GM18867 (cell line): ENCODE measurements around the gene ATP5MC3.

ENCODE experiments used
- ATAC-seq: cut with Tn5 transposase; IDR thresholded peaks from one replicate; pipeline ENCODE4 v1.9.1; 2021; ENCODE audit warnings: mild to moderate bottlenecking, moderate library complexity; ENCODE audit not compliant: unreplicated experiment

The ATP5MC3 gene

DNA sequence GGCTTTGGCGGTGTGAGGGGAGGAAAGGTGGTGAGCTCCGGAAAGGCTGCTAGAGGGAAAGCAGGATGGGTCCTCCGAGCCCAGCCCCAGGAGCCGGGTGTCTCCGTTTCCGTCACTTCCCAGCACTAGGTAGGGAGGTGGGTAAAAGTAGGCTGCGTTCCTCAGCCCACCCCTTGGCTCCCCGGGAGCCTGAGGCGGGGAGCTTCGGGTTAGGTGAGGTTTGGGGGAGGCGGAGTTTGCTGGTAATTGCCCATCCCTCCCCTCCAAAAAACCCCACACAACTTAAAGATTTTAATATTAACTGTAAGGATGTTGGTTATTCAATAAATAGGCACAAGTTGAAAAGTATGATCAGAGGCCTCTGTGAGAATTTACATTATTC lies 13.0 kb downstream of the ATP5MC3 start:
- peak; percentile 30 for ATAC-seq

DNA sequence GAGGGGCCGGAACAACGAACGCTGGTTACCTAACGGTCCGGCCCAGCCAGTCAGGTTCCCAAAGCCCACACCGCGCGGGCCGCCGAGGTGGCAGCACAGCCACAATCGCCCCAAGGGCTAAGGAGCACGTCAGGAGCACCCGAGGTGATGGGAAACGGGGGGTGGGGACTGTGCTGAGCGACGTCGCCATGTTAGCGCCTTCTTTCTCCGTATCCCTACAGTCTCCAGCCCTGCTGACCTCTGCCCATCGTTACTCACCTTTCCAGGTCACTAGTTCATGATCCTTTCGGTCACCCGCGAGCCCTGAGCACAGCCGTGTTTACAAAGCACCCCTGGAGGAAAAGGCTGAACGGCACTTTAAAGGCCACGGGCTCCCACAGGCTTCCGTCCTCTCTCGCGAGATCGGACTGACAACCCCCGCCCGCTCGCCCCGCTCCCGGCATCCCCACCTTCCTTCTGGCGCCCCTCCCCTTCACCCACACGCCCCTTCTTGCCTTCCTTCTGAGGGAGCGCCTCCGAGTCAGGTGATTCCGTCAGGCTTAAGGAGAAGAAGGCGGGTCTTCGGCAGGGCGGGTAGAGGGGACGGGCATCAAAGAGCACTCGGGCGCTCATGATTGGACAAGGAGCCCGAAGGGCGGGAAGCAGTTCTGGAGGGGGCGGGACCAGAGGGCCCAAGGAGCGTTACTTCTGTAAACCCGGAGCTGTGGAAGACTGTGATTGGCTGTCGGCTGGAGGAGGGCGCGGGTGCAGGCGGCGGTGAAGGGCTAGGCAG lies 13.5 kb downstream of the ATP5MC3 start, which contains the start of gene ATF2:
Gene ATF2, minus strand, starts transcription at position 412 of the 772 bp plus-strand sequence. CDS start 31,760 bp downstream, outside the sequence.
- ATAC-seq = peak; percentile 95

DNA sequence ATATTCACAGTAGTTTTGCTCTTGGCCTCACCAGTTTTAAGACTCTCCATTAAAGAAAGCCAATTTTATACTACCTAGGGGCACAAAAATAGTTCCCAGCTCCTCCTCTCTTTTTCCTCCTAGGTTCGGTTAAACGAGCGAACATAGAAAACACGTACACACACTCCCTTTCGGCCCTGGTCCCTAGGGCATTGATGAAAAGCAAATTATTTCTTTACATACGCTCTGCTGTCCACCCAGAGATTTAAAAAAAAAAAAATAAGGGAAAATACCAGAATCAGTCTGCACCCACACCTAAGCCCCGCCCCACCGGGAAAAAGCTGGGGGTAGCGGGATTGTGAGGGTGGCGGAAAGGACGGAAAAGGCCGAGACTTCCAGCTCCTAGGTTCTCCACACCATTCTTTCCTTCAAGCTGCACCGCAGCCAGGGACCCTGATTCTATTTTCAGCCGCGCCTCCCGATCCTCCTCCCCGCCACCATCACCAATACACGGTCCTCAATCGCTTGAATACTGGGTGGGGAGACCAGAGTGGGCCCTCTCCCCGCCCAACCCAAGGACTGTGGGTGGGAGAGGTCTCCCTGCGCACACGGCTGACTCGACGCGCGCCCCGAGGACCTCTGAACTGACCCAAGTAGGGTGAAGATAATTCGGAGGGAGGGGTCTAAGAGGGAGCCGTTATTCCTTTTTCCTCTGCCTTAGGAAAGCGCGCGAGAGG lies 14.3 kb downstream of the ATP5MC3 start:
- ATAC-seq = peak; percentile 3

DNA sequence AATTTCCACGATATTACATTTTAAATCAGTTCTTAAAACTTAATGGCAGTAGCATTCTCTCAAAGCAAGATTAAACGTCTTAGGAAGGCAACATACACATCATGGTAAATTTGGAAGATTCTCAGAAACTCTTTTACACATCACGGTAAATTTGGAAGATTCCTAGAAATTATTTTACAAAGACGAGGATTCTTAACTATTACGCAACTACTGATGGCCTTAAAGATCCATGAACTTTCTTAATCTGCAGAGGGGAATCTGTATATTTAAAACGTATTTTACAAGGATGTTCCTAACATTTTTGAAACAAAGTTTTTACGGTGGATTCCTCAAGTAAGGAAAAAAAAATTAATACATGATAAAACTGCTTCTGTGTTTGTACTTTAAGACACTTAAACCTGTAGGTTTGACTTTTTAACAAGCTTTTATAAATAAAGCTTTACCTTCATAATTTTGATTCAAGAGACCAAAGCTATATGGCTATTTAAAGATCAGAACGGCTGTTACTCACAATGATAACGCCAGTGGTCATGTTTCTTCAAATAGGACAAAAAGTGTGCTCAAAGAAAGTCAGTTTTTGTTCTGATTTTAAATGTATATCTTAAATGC lies 15.2 kb downstream of the ATP5MC3 start:
- no peak for ATAC-seq

DNA sequence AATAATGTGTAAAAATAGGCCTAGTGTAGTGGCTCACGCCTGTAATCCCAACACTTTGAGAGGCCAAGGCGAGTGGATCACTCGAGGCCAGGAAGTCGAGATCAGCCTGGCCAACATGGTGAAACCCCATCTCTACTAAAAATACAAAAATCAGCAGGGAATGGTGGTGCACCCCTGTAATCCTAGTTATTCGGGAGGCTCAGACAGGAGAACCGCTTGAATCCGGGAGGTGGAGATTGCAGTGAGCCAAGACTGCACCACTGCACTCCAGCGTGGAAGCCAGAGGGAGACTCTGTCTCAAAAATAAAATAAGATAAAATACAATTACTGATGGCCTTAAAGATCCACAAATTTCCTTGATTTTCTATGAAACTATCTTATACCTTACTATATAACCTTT lies 17.3 kb downstream of the ATP5MC3 start:
- ATAC-seq = no peak

DNA sequence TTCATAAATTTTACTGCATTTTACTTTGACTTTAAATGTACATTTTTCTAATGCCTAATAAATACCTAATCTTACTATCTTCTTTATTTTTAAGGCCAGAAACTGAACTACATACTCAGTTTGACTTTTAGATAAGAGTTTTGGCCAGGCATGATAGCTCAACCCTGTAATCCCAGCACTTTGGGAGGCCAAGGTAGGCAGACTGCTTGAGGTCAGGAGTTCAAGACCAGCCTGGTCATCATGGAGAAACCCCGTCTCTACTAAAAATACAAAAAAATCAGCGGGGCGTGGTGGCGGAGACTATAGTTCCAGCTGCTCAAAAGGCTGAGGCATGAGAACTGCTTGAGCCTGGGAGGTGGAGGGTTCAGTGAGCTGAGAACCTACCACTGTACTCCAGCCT lies 22.6 kb downstream of the ATP5MC3 start:
- ATAC-seq = no peak

DNA sequence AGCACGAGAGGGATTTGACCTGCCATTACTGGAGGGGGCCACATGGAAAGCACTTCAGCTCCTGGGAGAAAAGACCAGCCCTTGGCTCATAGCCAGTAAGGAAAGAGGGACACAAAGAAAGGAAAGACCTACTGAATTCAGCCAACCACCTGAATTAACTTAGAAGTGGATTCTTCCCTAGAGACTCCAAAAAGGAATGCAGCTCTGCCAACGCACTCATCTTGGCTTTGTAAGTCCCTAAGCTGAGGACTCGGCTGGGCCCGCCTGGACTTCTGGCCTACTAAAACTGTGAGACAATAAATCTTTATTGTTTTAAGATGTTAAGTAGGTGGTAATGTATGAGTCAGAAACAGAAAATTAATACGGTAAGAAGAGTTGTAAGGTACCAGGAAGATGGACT lies 25.0 kb downstream of the ATP5MC3 start:
- no peak for ATAC-seq

DNA sequence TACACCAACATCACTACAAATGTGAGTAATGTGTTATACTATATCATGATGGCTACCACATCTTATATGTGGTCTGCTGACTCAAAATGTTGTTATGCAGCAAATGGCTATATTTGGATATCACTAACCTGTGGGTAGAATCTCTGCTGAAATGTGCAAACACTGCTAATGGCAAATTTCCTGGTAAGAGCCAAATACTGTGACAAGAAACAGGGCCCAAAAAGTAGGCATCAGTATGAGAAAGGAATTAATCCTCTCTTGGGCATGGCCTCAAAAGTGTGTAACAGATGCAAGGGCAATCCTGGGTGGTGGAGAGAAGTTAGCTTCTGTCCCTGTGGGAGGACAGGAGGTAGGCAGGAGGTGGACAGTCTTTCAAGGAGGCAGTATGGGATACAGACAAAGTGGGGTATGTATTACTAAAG lies 26.8 kb downstream of the ATP5MC3 start:
- ATAC-seq = peak; percentile 79

DNA sequence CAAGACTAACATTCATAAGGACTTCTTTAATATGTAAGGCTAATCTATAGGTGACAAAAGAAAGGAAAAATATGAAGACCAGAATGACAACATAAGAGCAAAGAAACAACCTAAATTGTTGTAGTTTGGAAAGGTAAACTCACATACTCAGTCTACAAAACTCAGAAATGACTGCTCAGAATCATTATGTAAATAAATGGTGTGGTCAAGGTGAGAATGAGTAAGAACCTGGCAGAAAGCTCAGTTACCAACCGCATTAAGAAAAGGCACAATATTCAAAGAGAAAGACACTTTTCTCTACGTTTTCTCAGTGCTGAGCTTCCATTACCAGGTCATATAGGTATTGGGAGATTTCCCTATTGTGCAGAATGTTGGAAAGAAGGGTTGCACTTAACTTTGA lies 29.3 kb downstream of the ATP5MC3 start:
- peak; percentile 89 for ATAC-seq

DNA sequence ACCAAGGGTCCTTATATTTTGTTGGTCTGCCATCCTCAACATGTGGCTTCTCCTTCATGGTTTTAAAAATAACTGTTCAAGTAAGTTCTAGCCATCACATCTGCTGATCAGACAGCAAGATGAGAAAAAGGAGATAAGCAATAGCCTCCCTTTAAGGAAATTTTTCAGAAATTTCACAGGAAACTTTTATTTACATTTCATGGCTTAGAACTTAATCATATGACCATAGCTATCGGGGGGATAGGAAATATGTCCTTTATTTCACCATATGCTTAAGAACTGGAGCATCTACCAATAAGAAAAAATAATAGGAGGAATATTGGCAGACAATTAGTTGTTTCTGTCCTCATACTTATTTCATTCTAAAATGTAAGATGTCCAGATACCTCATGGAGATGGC lies 29.7 kb downstream of the ATP5MC3 start:
- ATAC-seq = no peak

DNA sequence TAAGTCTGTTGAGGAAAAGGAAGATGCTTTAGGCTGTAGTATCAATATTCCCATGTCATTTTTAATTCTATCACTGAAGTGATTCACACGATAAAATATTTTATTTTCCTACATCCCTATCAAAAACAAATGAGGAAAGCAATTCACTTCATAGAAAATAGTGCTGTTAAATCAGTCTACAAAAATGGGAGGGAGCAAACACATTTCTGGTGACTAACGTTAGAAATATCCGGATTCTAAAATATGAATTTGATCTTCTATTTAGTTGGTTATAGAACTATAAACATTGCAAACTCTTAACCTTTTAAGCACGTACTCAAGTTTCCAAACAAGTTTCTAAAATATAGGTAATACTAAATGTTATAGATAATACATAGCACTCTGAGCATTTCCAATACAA lies 34.3 kb downstream of the ATP5MC3 start:
- ATAC-seq = no peak

DNA sequence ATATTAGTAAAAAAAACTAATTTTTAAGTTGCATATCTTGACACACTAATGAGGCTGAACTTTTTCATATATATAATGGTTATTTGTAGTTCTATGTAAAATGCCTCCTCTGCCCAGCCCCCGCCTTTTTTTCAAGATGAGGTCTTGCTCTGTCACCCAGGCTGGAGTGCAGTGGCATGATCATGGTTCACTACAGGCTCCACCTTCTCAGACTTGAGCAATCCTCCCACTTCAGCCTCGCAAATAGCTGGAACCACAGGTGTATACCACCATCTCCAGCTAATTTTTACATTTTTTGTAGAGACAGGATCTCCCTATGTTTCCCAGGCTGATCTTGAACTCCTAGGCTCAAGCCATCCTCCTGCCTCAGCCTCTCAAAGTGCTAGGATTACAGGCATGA lies 37.8 kb downstream of the ATP5MC3 start:
- ATAC-seq = no peak

DNA sequence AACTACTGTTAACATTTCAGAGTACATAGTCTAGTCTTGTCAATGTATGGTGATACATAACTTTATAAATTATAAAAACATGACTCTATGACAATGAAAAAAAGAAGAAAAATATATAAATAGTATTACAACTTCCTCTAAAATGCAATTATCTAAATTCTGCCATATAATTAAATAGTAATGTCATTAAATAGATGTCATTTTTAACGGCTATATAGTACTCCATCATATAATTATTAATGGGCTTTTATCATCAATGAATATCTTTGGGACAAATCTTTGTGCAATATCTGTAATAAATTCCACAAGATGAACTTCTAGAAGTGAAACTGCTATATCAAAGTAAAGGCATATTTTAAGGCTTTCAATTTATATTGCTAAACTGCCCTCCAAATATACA lies 38.3 kb downstream of the ATP5MC3 start:
- no peak for ATAC-seq

DNA sequence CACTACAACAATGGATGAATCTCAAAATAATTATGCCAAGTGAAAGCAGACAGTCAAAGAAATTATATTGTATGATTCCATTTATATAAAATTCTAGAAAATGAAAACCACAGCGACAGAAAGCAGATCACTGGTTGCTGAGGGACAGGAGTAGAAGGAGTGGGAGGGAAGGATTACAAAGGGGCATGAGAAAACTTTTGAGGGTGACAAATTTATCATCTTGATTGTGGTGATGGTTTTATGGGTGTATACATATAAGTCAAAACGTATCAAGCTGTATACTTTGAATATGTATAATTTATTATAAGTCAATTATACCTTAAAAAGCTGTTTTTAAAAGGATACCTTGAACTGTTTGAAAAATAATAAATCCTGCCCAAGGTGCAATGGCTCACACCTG lies 41.2 kb downstream of the ATP5MC3 start:
- no peak for ATAC-seq

DNA sequence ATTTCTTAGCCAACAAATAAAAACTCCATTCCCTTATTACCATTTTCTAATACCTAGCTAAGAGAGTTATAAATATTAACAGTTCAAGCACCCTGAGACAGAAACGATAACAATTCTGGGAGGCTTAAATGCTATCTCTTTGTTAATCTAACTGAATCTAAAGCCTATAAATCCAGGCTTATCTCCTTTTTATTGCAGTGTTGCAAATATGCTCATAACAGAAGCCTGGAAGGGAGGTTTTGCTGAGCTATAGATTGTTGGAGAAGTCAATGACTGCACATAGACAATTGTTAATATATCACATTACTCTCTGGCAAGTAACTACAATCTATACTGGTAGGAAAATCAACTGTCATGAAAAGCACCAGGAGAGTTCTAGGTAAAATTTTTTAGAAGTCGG lies 43.7 kb downstream of the ATP5MC3 start:
- ATAC-seq = no peak

DNA sequence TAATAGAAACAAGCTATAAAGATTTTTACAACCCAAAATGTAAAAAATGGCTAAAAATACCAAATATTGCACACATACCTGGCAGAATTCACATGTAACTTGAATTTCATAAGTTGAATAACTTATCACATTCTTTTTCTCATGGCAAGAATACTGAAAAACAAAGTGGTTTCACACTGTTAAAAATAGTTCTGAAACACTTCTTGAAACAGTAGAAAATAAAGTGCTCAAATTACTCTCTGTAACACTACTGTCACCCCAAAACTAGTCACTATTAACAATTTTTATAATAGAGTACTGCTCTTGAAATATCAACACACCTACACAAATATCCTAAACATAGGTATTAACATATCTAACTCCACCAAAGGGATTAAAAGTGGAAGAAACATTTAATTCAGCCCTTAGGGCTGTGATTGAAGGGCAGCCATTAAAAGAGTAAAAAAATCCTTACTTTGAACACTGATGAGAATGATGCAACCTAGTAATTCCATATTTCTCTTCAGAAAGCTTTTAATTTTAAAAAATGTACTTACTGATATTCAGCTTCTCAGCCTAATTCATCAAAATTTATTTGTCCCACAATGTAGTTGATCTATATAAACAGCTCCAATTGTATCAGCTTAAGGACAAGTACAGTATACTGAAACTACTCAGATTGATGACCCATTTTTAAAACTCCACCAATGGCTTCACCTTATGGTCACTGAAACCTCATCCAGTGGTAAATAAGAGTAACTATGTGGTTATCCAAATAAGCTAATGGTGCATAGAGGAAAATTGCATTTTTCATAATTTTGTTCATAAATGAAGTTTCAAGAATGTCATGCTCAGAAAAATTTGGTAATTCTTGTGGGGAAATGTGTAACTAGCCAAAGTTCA lies 44.9 kb downstream of the ATP5MC3 start:
- peak; percentile 84 for ATAC-seq

DNA sequence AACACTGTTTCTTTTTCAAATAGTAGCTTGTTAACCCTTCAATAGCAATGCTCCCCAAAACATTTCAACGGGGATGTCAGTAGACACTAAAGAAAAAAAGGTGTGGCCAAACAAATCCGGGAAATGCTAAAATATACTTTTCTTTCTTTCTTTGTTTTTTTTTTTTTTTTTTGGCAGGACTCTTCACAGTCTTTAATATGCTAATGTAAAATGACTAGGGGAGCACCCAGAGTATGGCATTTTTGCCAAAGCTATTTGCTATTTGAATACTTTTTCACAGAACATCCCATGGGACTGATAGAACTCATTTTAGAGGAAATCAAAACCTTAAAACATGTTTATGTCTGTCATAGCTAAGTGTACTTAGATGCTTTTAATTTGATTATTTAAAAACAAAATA lies 45.6 kb downstream of the ATP5MC3 start:
- no peak for ATAC-seq

DNA sequence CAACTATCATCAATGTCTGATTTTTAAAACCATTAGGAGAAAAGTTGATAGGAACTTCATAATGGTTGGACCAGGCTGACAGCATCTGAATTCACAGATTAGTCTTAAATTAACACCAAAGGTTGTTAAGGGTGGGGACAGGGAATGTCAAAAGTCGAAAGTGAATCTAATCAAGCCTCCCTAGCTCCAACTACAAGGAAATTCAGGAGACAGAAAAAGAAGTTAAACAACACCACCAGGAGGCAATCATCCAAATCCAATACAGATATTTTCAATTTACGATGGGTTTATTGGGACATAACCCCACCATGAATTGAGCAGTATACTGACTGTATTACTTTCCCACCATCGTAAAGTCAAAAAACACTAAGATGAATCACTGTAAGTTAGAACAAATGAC lies 46.3 kb downstream of the ATP5MC3 start:
- no peak for ATAC-seq

DNA sequence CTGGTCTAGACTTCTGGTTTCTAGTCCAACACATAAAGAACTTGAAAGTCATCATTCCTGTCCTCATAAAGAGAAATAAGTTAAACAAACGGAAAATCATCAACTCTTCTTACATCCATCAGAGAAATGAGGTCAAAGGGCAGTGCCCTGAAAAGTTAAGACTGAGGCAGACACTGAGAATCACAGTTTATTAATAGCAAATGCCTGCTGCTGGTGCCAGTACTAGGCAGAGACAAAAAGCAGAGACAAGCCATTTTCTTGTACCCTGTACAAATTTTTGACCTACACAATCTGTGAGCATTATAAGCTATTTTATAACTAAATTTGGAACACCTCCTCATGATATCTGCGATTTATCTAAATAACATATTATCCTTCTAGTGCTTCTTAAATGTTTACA lies 50.3 kb downstream of the ATP5MC3 start:
- ATAC-seq = no peak

DNA sequence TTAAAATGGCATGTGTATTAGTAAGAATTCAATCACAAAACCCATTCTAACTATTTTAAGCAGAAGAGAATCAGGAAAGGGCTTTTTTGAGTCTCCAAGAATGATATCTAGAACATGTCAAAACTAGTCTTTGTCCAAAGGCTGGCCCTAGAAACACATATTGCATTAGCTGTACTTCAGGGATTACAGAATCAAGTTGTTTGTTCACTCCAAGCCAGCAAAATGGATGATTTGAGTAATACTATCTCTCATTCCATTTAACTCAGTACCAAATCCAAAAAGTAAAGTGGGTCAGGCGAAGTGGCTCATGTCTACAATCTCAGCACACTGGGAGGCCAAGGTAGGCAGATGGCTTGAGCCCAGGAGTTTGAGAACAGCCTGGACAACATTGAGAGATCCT lies 54.8 kb downstream of the ATP5MC3 start:
- ATAC-seq = no peak
